Mesendoderm (in vitro differentiated cells): ENCODE results near the gene EP400.
A peak's percentile ranks its signal among the peaks of the same experiment; 100 is the strongest.

Experiments used
- DNase-seq: peaks from one replicate; pipeline ENCODE4 v3.0.0; 2013
- H2AK5ac ChIP-seq: 2 replicates; pipeline ENCODE4 v1.6.1; 2013; ENCODE audit warnings: low read length, inconsistent platforms
- H2BK120ac ChIP-seq: 2 replicates; pipeline ENCODE4 v1.6.1; 2013; ENCODE audit warnings: low read depth, mild to moderate bottlenecking, low read length, moderate library complexity, mixed read lengths
- H2BK15ac ChIP-seq: replicated peaks from 2 replicates; pipeline ENCODE4 v1.6.1; 2013; ENCODE audit warnings: low read depth, mild to moderate bottlenecking, moderate library complexity
- H2BK5ac ChIP-seq: 2 replicates; pipeline ENCODE4 v1.6.1; 2013; ENCODE audit warnings: low read length, inconsistent platforms
- H3K18ac ChIP-seq: 2 replicates; pipeline ENCODE4 v1.6.1; 2013; ENCODE audit warnings: mild to moderate bottlenecking, low read length, mixed read lengths
- H3K23ac ChIP-seq: one replicate; pipeline ENCODE4 v1.6.1; 2013; ENCODE audit warnings: low read length
- H3K27ac ChIP-seq: 2 replicates; pipeline ENCODE4 v1.5.1; 2013; ENCODE audit warnings: low read depth, mild to moderate bottlenecking, inconsistent platforms, low read length, moderate library complexity
- H3K27me3 ChIP-seq: 2 replicates; pipeline ENCODE4 v1.6.1; 2013; ENCODE audit warnings: low read length, control low read depth, mild to moderate bottlenecking, inconsistent platforms; ENCODE audit not compliant: insufficient read depth, poor library complexity
- H3K36me3 ChIP-seq: 2 replicates; pipeline ENCODE4 v1.6.1; 2013; ENCODE audit warnings: low read length, inconsistent platforms; ENCODE audit not compliant: control insufficient read depth, insufficient read depth
- H3K4ac ChIP-seq: one replicate; pipeline ENCODE4 v1.6.1; 2013; ENCODE audit warnings: low read depth, mild to moderate bottlenecking, low read length, moderate library complexity
- H3K4me1 ChIP-seq: 2 replicates; pipeline ENCODE4 v1.6.1; 2013; ENCODE audit warnings: low read depth, low read length, inconsistent platforms; ENCODE audit not compliant: control insufficient read depth
- H3K4me2 ChIP-seq: 2 replicates; pipeline ENCODE4 v1.6.1; 2013; ENCODE audit warnings: low read length
- H3K4me3 ChIP-seq: 2 replicates; pipeline ENCODE4 v1.5.1; 2013; ENCODE audit warnings: mild to moderate bottlenecking, low read length
- H3K56ac ChIP-seq: one replicate; pipeline ENCODE4 v1.6.1; 2013; ENCODE audit warnings: low read length
- H3K79me1 ChIP-seq: 2 replicates; pipeline ENCODE4 v1.6.1; 2013; ENCODE audit warnings: low read length, inconsistent platforms
- H3K79me2 ChIP-seq: 2 replicates; pipeline ENCODE4 v1.6.1; 2013; ENCODE audit warnings: mild to moderate bottlenecking, low read length; ENCODE audit not compliant: control insufficient read depth, insufficient read depth
- H3K9ac ChIP-seq: 2 replicates; pipeline ENCODE4 v1.6.1; 2013; ENCODE audit warnings: low read length, inconsistent platforms
- H4K5ac ChIP-seq: one replicate; pipeline ENCODE4 v1.6.1; 2013; ENCODE audit warnings: low read length
- H4K8ac ChIP-seq: one replicate; pipeline ENCODE4 v1.6.1; 2013; ENCODE audit warnings: low read depth, mild to moderate bottlenecking, control low read depth, low read length, moderate library complexity
- WGBS: extraction: QIAGEN DNeasy Blood & Tissue Kit; methylation state at CpG from one replicate; pipeline ENCODE4 v1.1.7; 2013; ENCODE audit warnings: low lambda C conversion rate, missing lambda C conversion rate; ENCODE audit not compliant: insufficient coverage; ENCODE audit errors: extremely low coverage; 5-methylcytosine and 5-hydroxymethylcytosine counted together

Gene EP400

DNA sequence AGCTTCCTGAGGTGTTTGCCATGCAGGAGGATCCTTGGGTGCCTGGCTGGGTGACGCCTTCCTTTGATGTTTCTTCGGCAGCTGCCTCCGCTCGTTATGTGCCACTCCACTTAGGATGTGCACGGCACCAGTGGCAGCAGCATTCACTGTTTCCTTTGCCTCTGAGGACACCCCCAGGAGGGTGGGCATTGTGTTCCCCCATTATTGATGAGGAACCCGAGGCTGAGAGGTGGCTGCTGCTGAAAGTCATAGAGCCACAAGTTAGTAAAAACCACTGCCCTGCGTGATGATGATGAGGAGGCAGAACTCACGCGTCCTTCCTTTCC is 41.2 kb downstream of the EP400 start:
- Histone ChIP-seq H2BK120ac (no peak overlapping the region), H2BK5ac (peak overlapping the region; percentile 73), H3K4ac (peak overlapping the region; percentile 63), H3K56ac (peak overlapping the region; percentile 68), H4K8ac (no peak overlapping the region), H2BK15ac (no peak overlapping the region), H3K27ac (peak overlapping the region; percentile 62), H3K36me3 (peaks cover 13% of the 10 kb centered on the region), H4K5ac (no peak overlapping the region), H3K4me1 (peaks cover 14% of the 10 kb centered on the region), H3K27me3 (no peaks in the 10 kb centered on the region), H2AK5ac (peak overlapping the region; percentile 72), H3K9ac (peak overlapping the region; percentile 49), H3K18ac (peak overlapping the region; percentile 55), H3K79me1 (peaks cover 2% of the 10 kb centered on the region), H3K23ac (peak overlapping the region; percentile 89), H3K4me2 (no peak overlapping the region), H3K4me3 (no peak overlapping the region), H3K79me2 (no peaks in the 10 kb centered on the region)
- no peak for DNase-seq
- no CpG with 5 or more reads among the region's 9 CpGs for WGBS

GRCh38 chr12:131991816-131992430 is 42.2 kb downstream of the EP400 start:
- H2BK15ac ChIP-seq = no peak overlapping the region
- no peak overlapping the region for H3K9ac ChIP-seq
- H3K79me1 ChIP-seq = peaks cover 2% of the 10 kb centered on the region
- no peak overlapping the region for H3K23ac ChIP-seq
- peaks cover 14% of the 10 kb centered on the region for H3K4me1 ChIP-seq
- no peak overlapping the region for H4K8ac ChIP-seq
- no peak overlapping the region for H2BK120ac ChIP-seq
- H3K4me3 ChIP-seq = no peak overlapping the region
- no peaks in the 10 kb centered on the region for H3K27me3 ChIP-seq
- H3K79me2 ChIP-seq = no peaks in the 10 kb centered on the region
- no peak overlapping the region for H3K27ac ChIP-seq
- no peak overlapping the region for H4K5ac ChIP-seq
- peaks cover 11% of the 10 kb centered on the region for H3K36me3 ChIP-seq
- H2BK5ac ChIP-seq = no peak overlapping the region
- peak overlapping the region; percentile 47 for H3K56ac ChIP-seq
- no CpG with 5 or more reads among the region's 11 CpGs for WGBS
- no peak overlapping the region for H3K18ac ChIP-seq
- no peak overlapping the region for H2AK5ac ChIP-seq
- no peak overlapping the region for H3K4ac ChIP-seq
- no peak overlapping the region for H3K4me2 ChIP-seq
- no peak for DNase-seq

DNA sequence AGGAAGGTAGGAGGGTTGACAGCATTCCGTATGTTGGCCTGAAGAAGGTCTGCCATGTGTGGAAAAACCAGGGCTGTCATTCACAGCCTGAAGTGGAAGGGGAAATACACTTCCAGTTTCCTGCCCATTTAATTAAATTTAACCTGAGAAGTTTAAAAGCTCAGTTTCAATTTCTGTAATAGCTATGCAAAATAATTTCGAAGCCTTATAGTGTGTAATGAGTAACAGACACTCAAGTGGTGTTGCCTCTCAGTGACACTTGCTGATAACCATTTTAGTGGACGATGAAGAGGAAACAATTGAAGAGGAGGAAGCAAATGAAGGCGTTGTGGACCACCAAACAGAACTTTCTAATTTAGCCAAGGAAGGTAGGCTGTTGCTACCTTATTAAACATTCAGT is 44.8 kb downstream of the EP400 start:
- H3K4me3 ChIP-seq = no peak overlapping the region
- H3K36me3 ChIP-seq = peaks cover 11% of the 10 kb centered on the region
- no peak overlapping the region for H3K4ac ChIP-seq
- H2BK15ac ChIP-seq = no peak overlapping the region
- no peaks in the 10 kb centered on the region for H3K79me2 ChIP-seq
- whole genome bisulfite sequencing = no CpG with 5 or more reads among the region's 4 CpGs
- no peak overlapping the region for H2AK5ac ChIP-seq
- no peak overlapping the region for H3K27ac ChIP-seq
- no peak overlapping the region for H2BK120ac ChIP-seq
- no peak overlapping the region for H4K8ac ChIP-seq
- no peak overlapping the region for H2BK5ac ChIP-seq
- no peak overlapping the region for H4K5ac ChIP-seq
- H3K23ac ChIP-seq = no peak overlapping the region
- DNase-seq = no peak
- no peaks in the 10 kb centered on the region for H3K27me3 ChIP-seq
- no peak overlapping the region for H3K9ac ChIP-seq
- no peak overlapping the region for H3K4me2 ChIP-seq
- H3K79me1 ChIP-seq = peaks cover 2% of the 10 kb centered on the region
- no peak overlapping the region for H3K56ac ChIP-seq
- H3K4me1 ChIP-seq = peaks cover 11% of the 10 kb centered on the region
- H3K18ac ChIP-seq = no peak overlapping the region

GRCh38 chr12:132000286-132000872 is 50.6 kb downstream of the EP400 start:
- WGBS = no CpG with 5 or more reads among the region's 1 CpG

GRCh38 chr12:132003846-132004245 is 54.1 kb downstream of the EP400 start:
- Histone ChIP-seq H3K56ac (no peak overlapping the region), H3K79me2 (no peaks in the 10 kb centered on the region), H2BK15ac (no peak overlapping the region), H3K36me3 (peaks cover 8% of the 10 kb centered on the region), H3K23ac (no peak overlapping the region), H3K27ac (no peak overlapping the region), H3K4me2 (no peak overlapping the region), H3K4me3 (no peak overlapping the region), H2BK120ac (no peak overlapping the region), H4K5ac (no peak overlapping the region), H3K18ac (no peak overlapping the region), H2BK5ac (no peak overlapping the region), H3K9ac (no peak overlapping the region), H3K4me1 (no peaks in the 10 kb centered on the region), H3K79me1 (peaks cover 3% of the 10 kb centered on the region), H2AK5ac (no peak overlapping the region), H4K8ac (no peak overlapping the region), H3K4ac (no peak overlapping the region), H3K27me3 (no peaks in the 10 kb centered on the region)
- no CpG with 5 or more reads among the region's 1 CpG for WGBS
- no peak for DNase-seq

More at GRCh38 chr12:132000286-132000872, 50.6 kb downstream of the EP400 start:
- Histone ChIP-seq H3K27me3 (no peaks in the 10 kb centered on the region), H4K8ac (no peak overlapping the region), H3K79me2 (no peaks in the 10 kb centered on the region), H2BK5ac (no peak overlapping the region), H3K9ac (no peak overlapping the region), H3K79me1 (peaks cover 3% of the 10 kb centered on the region), H3K4me3 (no peak overlapping the region), H2AK5ac (no peak overlapping the region), H3K18ac (no peak overlapping the region), H3K4me1 (no peaks in the 10 kb centered on the region), H2BK15ac (no peak overlapping the region), H3K23ac (no peak overlapping the region), H3K27ac (no peak overlapping the region), H4K5ac (no peak overlapping the region), H3K36me3 (no peaks in the 10 kb centered on the region), H3K56ac (no peak overlapping the region), H2BK120ac (no peak overlapping the region), H3K4ac (no peak overlapping the region), H3K4me2 (no peak overlapping the region)
- DNase-seq = no peak

- no peak overlapping the region for H4K5ac ChIP-seq
- no peaks in the 10 kb centered on the region for H3K27me3 ChIP-seq
- WGBS = no CpG with 5 or more reads among the region's 10 CpGs
- H3K27ac ChIP-seq = no peak overlapping the region
- H3K56ac ChIP-seq = no peak overlapping the region
- H2BK5ac ChIP-seq = no peak overlapping the region
- H3K23ac ChIP-seq = no peak overlapping the region
- H2AK5ac ChIP-seq = no peak overlapping the region
- no peaks in the 10 kb centered on the region for H3K79me2 ChIP-seq
- no peaks in the 10 kb centered on the region for H3K4me1 ChIP-seq
- peaks cover 3% of the 10 kb centered on the region for H3K79me1 ChIP-seq
- no peak overlapping the region for H3K4me3 ChIP-seq
- H3K36me3 ChIP-seq = peaks cover 8% of the 10 kb centered on the region
- H4K8ac ChIP-seq = no peak overlapping the region
- no peak overlapping the region for H3K4ac ChIP-seq
- H3K18ac ChIP-seq = no peak overlapping the region
- no peak for DNase-seq
- no peak overlapping the region for H2BK15ac ChIP-seq
- no peak overlapping the region for H3K9ac ChIP-seq
- H2BK120ac ChIP-seq = no peak overlapping the region
- no peak overlapping the region for H3K4me2 ChIP-seq
These were observed 55.2 kb downstream of the EP400 start for GRCh38 chr12:132004946-132005345.
